Esophagus (tissue), 2 donors: ENCODE data around the gene CFAP61. TPM values are rescaled to one million over a fixed set of nuclear protein-coding genes. Genes with fewer than 3 reads are reported as not detected.

ENCODE experiments used
- H3K27ac ChIP-seq, 2 donors: one replicate each; pipeline ENCODE4 v1.5.1; 2013; ENCODE audit warnings: low read depth in 2 of 2, mild to moderate bottlenecking in 2 of 2, inconsistent platforms in 1 of 2, low read length in 1 of 2, moderate library complexity in 1 of 2
- H3K27me3 ChIP-seq, 2 donors: one replicate each; pipeline ENCODE4 v1.6.1; 2013; ENCODE audit warnings: low read length in 2 of 2, control low read depth in 1 of 2, mild to moderate bottlenecking in 1 of 2; ENCODE audit not compliant: insufficient read depth in 2 of 2, control insufficient read depth in 1 of 2
- H3K36me3 ChIP-seq, 2 donors: one replicate each; pipeline ENCODE4 v1.6.1; 2013; ENCODE audit warnings: low read length in 1 of 2; ENCODE audit not compliant: control insufficient read depth in 2 of 2, insufficient read depth in 2 of 2
- H3K4me1 ChIP-seq, 2 donors: one replicate each; pipeline ENCODE4 v1.6.1; 2013; ENCODE audit warnings: low read length in 1 of 2; ENCODE audit not compliant: control insufficient read depth in 2 of 2, insufficient read depth in 2 of 2
- H3K4me3 ChIP-seq, 2 donors: one replicate each; pipeline ENCODE4 v1.5.1; 2013; ENCODE audit warnings: low read length in 2 of 2, mild to moderate bottlenecking in 2 of 2, low read depth in 1 of 2, moderate library complexity in 1 of 2
- H3K9me3 ChIP-seq, 2 donors: one replicate each; pipeline ENCODE4 v1.6.1; 2013; ENCODE audit warnings: mild to moderate bottlenecking in 2 of 2, low read depth in 1 of 2, low read length in 1 of 2, moderate library complexity in 1 of 2; ENCODE audit not compliant: control insufficient read depth in 2 of 2, insufficient read depth in 1 of 2
- WGBS, 2 donors: extraction: QIAGEN DNeasy Blood & Tissue Kit; methylation state at CpG; one replicate each; pipeline ENCODE4 v1.1.7; 2013; 5-methylcytosine and 5-hydroxymethylcytosine counted together
- polyA plus RNA-seq, 2 donors: library from polyadenylated mRNA; stranded (reverse); fragments of 200-250 nt; gene quantifications; one replicate each; pipeline ENCODE4 v1.2.3, GENCODE V29; 2013
- donor health status: healthy with polysubstance abuse.
- donor health status: Bipolar disorder and iron deficiency.

The CFAP61 gene
- polyA plus RNA-seq, 2 donors, result not detected

GRCh38 chr20:20365480-20366161 is 313.3 kb downstream of the CFAP61 start:
- Histone ChIP-seq H3K9me3 (peaks cover 0 to 3% of the 10 kb centered on the region in 2 donors), H3K27ac (no peak overlapping the region), H3K4me1 (peaks cover 18 to 31% of the 10 kb centered on the region in 2 donors), H3K4me3 (no peak overlapping the region), H3K36me3 (no peaks in the 10 kb centered on the region), H3K27me3 (peaks cover 10 to 40% of the 10 kb centered on the region in 2 donors)
- 14 to 15% methylated on average over 18 of the region's 18 CpGs for WGBS, 2 donors

- no peaks in the 10 kb centered on the region for H3K36me3 ChIP-seq
- H3K27me3 ChIP-seq, result peaks cover 14 to 43% of the 10 kb centered on the region in 2 donors
- peaks cover 0 to 3% of the 10 kb centered on the region in 2 donors for H3K9me3 ChIP-seq
- H3K27ac ChIP-seq, result no peak overlapping the region
- peaks cover 18 to 31% of the 10 kb centered on the region in 2 donors for H3K4me1 ChIP-seq
- 8 to 11% methylated on average over 19 of the region's 19 CpGs for WGBS, 2 donors
- H3K4me3 ChIP-seq, result no peak overlapping the region
These were observed 314.2 kb downstream of the CFAP61 start for GRCh38 chr20:20366551-20366875.

GRCh38 chr20:20366876-20367574 is 314.7 kb downstream of the CFAP61 start:
- Histone ChIP-seq H3K4me3 (peak overlapping the region in 1 of 2 donors; percentile 49), H3K27me3 (peaks cover 10 to 43% of the 10 kb centered on the region in 2 donors), H3K36me3 (no peaks in the 10 kb centered on the region), H3K9me3 (peaks cover 0 to 3% of the 10 kb centered on the region in 2 donors), H3K4me1 (peaks cover 18 to 31% of the 10 kb centered on the region in 2 donors), H3K27ac (no peak overlapping the region)
- 3% methylated on average over 63 of the region's 63 CpGs for WGBS, 2 donors

- WGBS, 2 donors, result 2% methylated on average over 60 to 108 of the region's 108 CpGs
- peaks cover 18 to 31% of the 10 kb centered on the region in 2 donors for H3K4me1 ChIP-seq
These were observed 315.5 kb downstream of the CFAP61 start, which contains the start of gene INSM1 for GRCh38 chr20:20367575-20368417. TSS of gene INSM1 (plus strand) at chr20:20368104. CDS start at chr20:20368268, 164 bp downstream.

GRCh38 chr20:20368418-20369249 is 316.3 kb downstream of the CFAP61 start:
- Histone ChIP-seq H3K27me3 (peaks cover 10 to 36% of the 10 kb centered on the region in 2 donors), H3K9me3 (peaks cover 0 to 3% of the 10 kb centered on the region in 2 donors), H3K4me3 (peak overlapping the region; percentile 24 to 49), H3K4me1 (peaks cover 18 to 28% of the 10 kb centered on the region in 2 donors), H3K36me3 (no peaks in the 10 kb centered on the region), H3K27ac (no peak overlapping the region)
- 1% methylated on average over 88 to 130 of the region's 130 CpGs for WGBS, 2 donors

More at GRCh38 chr20:20367575-20368417, 315.5 kb downstream of the CFAP61 start, which contains the start of gene INSM1:
- H3K27ac ChIP-seq, result no peak within 1 kb of the TSS
- no peaks in the 10 kb centered on the region for H3K36me3 ChIP-seq
- H3K4me3 ChIP-seq, result peak within 1 kb of the TSS; percentile 24 to 49
- H3K27me3 ChIP-seq, result peaks cover 10 to 41% of the 10 kb centered on the region in 2 donors
- H3K9me3 ChIP-seq, result peaks cover 0 to 3% of the 10 kb centered on the region in 2 donors

GRCh38 chr20:20369250-20370093 is 317.1 kb downstream of the CFAP61 start:
- peak overlapping the region; percentile 23 to 49 for H3K4me3 ChIP-seq

GRCh38 chr20:20370094-20370575 is 317.8 kb downstream of the CFAP61 start:
- peaks cover 0 to 2% of the 10 kb centered on the region in 2 donors for H3K9me3 ChIP-seq
- H3K36me3 ChIP-seq, result no peaks in the 10 kb centered on the region
- H3K4me1 ChIP-seq, result peaks cover 18 to 23% of the 10 kb centered on the region in 2 donors
- H3K27me3 ChIP-seq, result peaks cover 7 to 32% of the 10 kb centered on the region in 2 donors
- no peak overlapping the region for H3K4me3 ChIP-seq
- WGBS, 2 donors, result 27 to 28% methylated on average over 10 of the region's 10 CpGs
- H3K27ac ChIP-seq, result no peak overlapping the region

More at GRCh38 chr20:20369250-20370093, 317.1 kb downstream of the CFAP61 start:
- peaks cover 18 to 23% of the 10 kb centered on the region in 2 donors for H3K4me1 ChIP-seq
- no peaks in the 10 kb centered on the region for H3K36me3 ChIP-seq
- peaks cover 10 to 36% of the 10 kb centered on the region in 2 donors for H3K27me3 ChIP-seq
- WGBS, 2 donors, result 2 to 3% methylated on average over 82 to 86 of the region's 86 CpGs
- H3K9me3 ChIP-seq, result peaks cover 0 to 3% of the 10 kb centered on the region in 2 donors
- H3K27ac ChIP-seq, result no peak overlapping the region

GRCh38 chr20:20371083-20371482 is 318.8 kb downstream of the CFAP61 start:
- H3K27me3 ChIP-seq, result peaks cover 7 to 30% of the 10 kb centered on the region in 2 donors
- no peaks in the 10 kb centered on the region for H3K36me3 ChIP-seq
- peaks cover 18 to 23% of the 10 kb centered on the region in 2 donors for H3K4me1 ChIP-seq
- H3K4me3 ChIP-seq, result no peak overlapping the region
- 42 to 61% methylated on average over 7 of the region's 7 CpGs for WGBS, 2 donors
- no peak overlapping the region for H3K27ac ChIP-seq
- no peaks in the 10 kb centered on the region for H3K9me3 ChIP-seq
